Right atrium auricular region (tissue), 2 donors: ENCODE data around the gene ECE2. TPM values are rescaled to one million over a fixed set of nuclear protein-coding genes. Genes with fewer than 3 reads are reported as not detected.

Experiments used
- DNase-seq: peaks from one replicate; pipeline ENCODE4 v3.0.0-alpha.2; 2019; ENCODE audit warnings: low spot score
- H3K27ac ChIP-seq, 2 donors: fragments of 200-600 bp; sonication (generic); 1 replicate in 1 of 2; 2 replicates in 1 of 2; pipeline ENCODE4 v1.5.1; 2016 to 2019
- H3K27me3 ChIP-seq, 2 donors: fragments of 200-600 bp; sonication (generic); one replicate each; pipeline versions ENCODE4 v1.5.1 to v1.6.0; 2017 to 2019
- H3K36me3 ChIP-seq: fragments of 200-600 bp; sonication (generic); one replicate; pipeline ENCODE4 v1.5.1; 2016
- H3K4me1 ChIP-seq, 2 donors: fragments of 200-600 bp; sonication (generic); one replicate each; pipeline versions ENCODE4 v1.5.1 to v1.6.0; 2017 to 2019
- H3K4me3 ChIP-seq, 2 donors: fragments of 200-600 bp; sonication (generic); 1 replicate in 1 of 2; 2 replicates in 1 of 2; pipeline ENCODE4 v1.5.1; 2017 to 2019; ENCODE audit warnings: mild to moderate bottlenecking in 1 of 2, moderate library complexity in 1 of 2
- H3K9me3 ChIP-seq, 2 donors: fragments of 200-600 bp; sonication (generic); one replicate each; pipeline ENCODE4 v1.5.1; 2019
- CTCF ChIP-seq, 2 donors: fragments of 200-600 bp; sonication (generic); IDR thresholded peaks; one replicate each; pipeline ENCODE4 v1.5.1; 2019; ENCODE audit warnings: antibody characterized with exemption in 2 of 2
- total RNA-seq, 2 donors: library from RNA; depleted of rRNA; stranded (reverse); fragments of >200 nt; gene quantifications; one replicate each; pipeline ENCODE4 v1.1.0, GENCODE V29; 2016

ECE2 gene
- total RNA-seq = 1 to 10 TPM in 1 of 2 donors, not detected in 1; 1.6 TPM

GRCh38 chr3:184275961-184276910, at the start of gene ECE2:
Gene ECE2, plus strand, starts transcription at chr3:184276022. Its CDS starts 132 bp downstream, at chr3:184276154.
- Histone ChIP-seq H3K27ac (no peak within 1 kb of the TSS), H3K4me3 (peak within 1 kb of the TSS; percentile 11 to 32), H3K27me3 (peaks cover 0 to 5% of the 10 kb centered on the region in 2 donors), H3K36me3 (no peaks in the 10 kb centered on the region), H3K9me3 (no peaks in the 10 kb centered on the region), H3K4me1 (no peaks in the 10 kb centered on the region)
- no peak for DNase-seq
- TF ChIP-seq CTCF (IDR thresholded peaks at IDR 0.05) = no peak

- peak; percentile 65 to 81 for TF ChIP-seq CTCF (IDR thresholded peaks at IDR 0.05)
- H3K4me1 ChIP-seq = peaks cover 0 to 24% of the 10 kb centered on the region in 2 donors
- peaks cover 15 to 22% of the 10 kb centered on the region in 2 donors for H3K27me3 ChIP-seq
- no peaks in the 10 kb centered on the region for H3K9me3 ChIP-seq
- no peak overlapping the region for H3K27ac ChIP-seq
- no peak overlapping the region for H3K4me3 ChIP-seq
- DNase-seq = no peak
- no peaks in the 10 kb centered on the region for H3K36me3 ChIP-seq
Observed at GRCh38 chr3:184227481-184227935, 48.3 kb upstream of the ECE2 start.

- TF ChIP-seq CTCF (IDR thresholded peaks at IDR 0.05) = no peak
- Histone ChIP-seq H3K9me3 (no peaks in the 10 kb centered on the region), H3K4me1 (peaks cover 0 to 24% of the 10 kb centered on the region in 2 donors), H3K27me3 (peaks cover 15 to 22% of the 10 kb centered on the region in 2 donors), H3K27ac (no peak overlapping the region), H3K36me3 (no peaks in the 10 kb centered on the region), H3K4me3 (peak overlapping the region; percentile 34 to 52)
- no peak for DNase-seq
Observed at GRCh38 chr3:184228376-184229137, 47.3 kb upstream of the ECE2 start.

GRCh38 chr3:184229394-184230080, 46.3 kb upstream of the ECE2 start, which contains the start of gene VWA5B2:
Gene VWA5B2, plus strand, starts transcription at chr3:184229585. Its CDS starts 944 bp downstream, at chr3:184230529.
- Histone ChIP-seq H3K27ac (no peak within 1 kb of the TSS), H3K4me3 (peak within 1 kb of the TSS; percentile 34 to 52), H3K36me3 (no peaks in the 10 kb centered on the region), H3K4me1 (peaks cover 0 to 24% of the 10 kb centered on the region in 2 donors), H3K27me3 (peaks cover 15 to 22% of the 10 kb centered on the region in 2 donors), H3K9me3 (no peaks in the 10 kb centered on the region)
- TF ChIP-seq CTCF (IDR thresholded peaks at IDR 0.05) = peak in 1 of 2 donors; percentile 50
- no peak for DNase-seq

GRCh38 chr3:184230081-184230602, 45.7 kb upstream of the ECE2 start:
- H3K27ac ChIP-seq = no peak overlapping the region
- H3K4me1 ChIP-seq = peaks cover 0 to 24% of the 10 kb centered on the region in 2 donors
- peaks cover 15 to 22% of the 10 kb centered on the region in 2 donors for H3K27me3 ChIP-seq
- H3K9me3 ChIP-seq = no peaks in the 10 kb centered on the region
- no peak for TF ChIP-seq CTCF (IDR thresholded peaks at IDR 0.05)
- H3K36me3 ChIP-seq = no peaks in the 10 kb centered on the region
- peak overlapping the region; percentile 34 to 52 for H3K4me3 ChIP-seq
- DNase-seq = no peak
